ENCODE results near the gene SLC25A48.

SLC25A48 gene

DNA sequence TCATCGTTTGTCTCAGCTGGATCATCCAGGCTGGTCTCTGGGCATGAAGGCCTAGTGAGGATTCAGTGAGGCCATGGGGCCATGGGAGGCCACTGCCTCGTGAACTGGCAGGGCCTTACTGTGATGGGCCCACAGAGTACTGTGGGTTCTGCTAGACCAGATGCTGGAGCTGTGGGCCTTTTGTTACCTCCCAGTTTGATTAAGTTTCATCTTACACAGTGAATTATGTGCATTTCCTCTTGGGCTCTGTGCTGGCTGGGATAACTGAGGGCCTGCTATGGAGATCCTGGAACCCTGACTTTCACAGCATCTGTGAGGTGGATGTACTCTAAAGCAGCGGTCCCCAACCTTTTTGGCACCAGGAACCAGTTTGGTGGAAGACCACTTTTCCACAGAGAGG lies 19.7 kb upstream of the SLC25A48 start:
- peaks cover 0 to 3% (median 2%) of the 10 kb centered on the region in 5 experiments for H3K27me3 ChIP-seq (replicated peaks in 2 of 5; ENCODE audit: control insufficient read depth in 4 of 5, insufficient read depth in 5 of 5, low read length in 4 of 5)
- no peak overlapping the region for H3K4me3 ChIP-seq (ENCODE audit: control insufficient read depth in 1 of 7, extremely low read depth in 1 of 7, insufficient read depth in 4 of 7, low read depth in 2 of 7, low read length in 6 of 7)
- H3K36me3 ChIP-seq (ENCODE audit: control insufficient read depth in 4 of 4, insufficient read depth in 4 of 4, low read length in 3 of 4), result no peaks in the 10 kb centered on the region
- WGBS (ENCODE audit: insufficient coverage), result 100% methylated on average over 3 of the region's 3 CpGs
- no peaks in the 10 kb centered on the region for H3K9me3 ChIP-seq (ENCODE audit: control extremely low read depth in 1 of 5, control insufficient read depth in 4 of 5, insufficient read depth in 2 of 5, low read depth in 1 of 5, low read length in 4 of 5)
- no peak for DNase-seq
- CTCF ChIA-PET, result no interaction called here
- POLR2A ChIA-PET, result no interaction called here
- H3K27ac ChIP-seq (ENCODE audit: insufficient read depth in 1 of 2, low read depth in 1 of 2, low read length in 2 of 2, poor library complexity in 1 of 2, severe bottlenecking in 2 of 2), result no peak overlapping the region
- no peaks in the 10 kb centered on the region for H3K4me1 ChIP-seq (ENCODE audit: control extremely low read depth in 1 of 4, control insufficient read depth in 4 of 4, insufficient read depth in 4 of 4, low read length in 3 of 4)

DNA sequence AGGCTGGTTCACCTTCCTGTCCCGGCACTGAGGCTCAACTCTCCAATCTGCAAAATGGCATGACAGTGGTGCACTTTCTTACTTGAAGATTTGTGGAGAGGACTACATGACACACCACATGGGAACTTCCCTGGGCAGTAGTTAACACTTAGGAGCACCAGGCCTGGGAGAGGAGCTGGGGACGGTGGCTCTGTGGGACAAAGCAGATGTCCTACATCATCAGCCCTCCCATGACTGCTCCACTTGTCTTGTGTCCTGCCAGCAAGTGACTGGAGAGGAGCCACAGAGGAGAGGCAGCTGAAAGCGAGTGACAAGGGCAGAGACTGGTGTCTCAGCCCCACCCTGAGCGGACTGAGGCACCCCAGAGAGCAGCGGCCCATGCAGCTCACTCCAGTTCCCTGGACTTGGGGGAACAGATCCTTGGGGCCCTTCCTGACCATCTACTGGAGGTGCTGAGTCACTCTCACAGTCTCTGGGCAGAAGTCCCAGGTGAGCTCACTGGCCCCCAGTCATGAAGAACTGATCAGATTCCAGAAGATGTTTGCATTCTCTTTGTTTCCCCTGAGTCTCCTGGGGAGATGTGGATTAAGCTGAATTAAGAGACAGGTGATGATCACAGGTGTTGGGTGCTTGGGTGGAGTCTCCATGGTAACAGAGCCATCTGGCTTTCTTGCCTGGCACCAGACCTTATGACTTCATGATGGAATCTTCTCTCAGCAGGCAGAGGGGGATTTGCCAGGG lies 13.2 kb upstream of the SLC25A48 start:
- 88% methylated on average over 3 of the region's 5 CpGs for WGBS (ENCODE audit: insufficient coverage)
- H3K36me3 ChIP-seq (ENCODE audit: control insufficient read depth in 4 of 4, insufficient read depth in 4 of 4, low read length in 3 of 4), result no peaks in the 10 kb centered on the region

DNA sequence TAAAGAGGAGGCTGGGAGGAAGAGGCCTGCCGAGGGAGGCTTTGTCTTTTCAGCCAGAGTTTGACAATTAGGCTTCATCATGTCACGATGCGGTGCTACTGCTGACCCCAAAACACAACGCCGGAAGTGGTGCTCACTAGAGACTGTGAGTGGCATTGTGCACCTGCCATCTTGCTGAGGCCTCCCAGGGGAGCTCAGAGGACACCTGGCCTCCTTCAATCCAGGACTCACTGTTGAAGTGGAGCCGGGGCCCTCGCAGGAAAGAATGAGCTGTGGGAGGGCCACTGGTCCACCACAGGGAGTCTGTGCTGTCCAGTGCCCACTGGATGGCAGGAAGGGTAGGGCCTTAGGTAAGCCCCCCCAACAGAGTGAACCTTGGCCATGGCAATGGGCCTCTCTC lies 12.7 kb upstream of the SLC25A48 start:
- WGBS (ENCODE audit: insufficient coverage), result 92% methylated on average over 6 of the region's 7 CpGs
- POLR2A ChIA-PET, result no interaction called here
- H3K9me3 ChIP-seq (ENCODE audit: control extremely low read depth in 1 of 5, control insufficient read depth in 4 of 5, insufficient read depth in 2 of 5, low read depth in 1 of 5, low read length in 4 of 5), result no peaks in the 10 kb centered on the region
- CTCF ChIA-PET, result interaction anchor here (2.0 kb wide), 1 partner anchor 9 kb away, joined by 6 read pairs; no protein-coding TSS in a partner anchor
- H3K27me3 ChIP-seq (replicated peaks in 2 of 5; ENCODE audit: control insufficient read depth in 4 of 5, insufficient read depth in 5 of 5, low read length in 4 of 5), result peaks cover 0 to 6% (median 2%) of the 10 kb centered on the region in 5 experiments
- no peak overlapping the region for H3K27ac ChIP-seq (ENCODE audit: insufficient read depth in 1 of 2, low read depth in 1 of 2, low read length in 2 of 2, poor library complexity in 1 of 2, severe bottlenecking in 2 of 2)
- peaks cover 0 to 7% (median 2%) of the 10 kb centered on the region in 4 experiments for H3K4me1 ChIP-seq (ENCODE audit: control extremely low read depth in 1 of 4, control insufficient read depth in 4 of 4, insufficient read depth in 4 of 4, low read length in 3 of 4)
- H3K36me3 ChIP-seq (ENCODE audit: control insufficient read depth in 4 of 4, insufficient read depth in 4 of 4, low read length in 3 of 4), result no peaks in the 10 kb centered on the region
- H3K4me3 ChIP-seq (ENCODE audit: control insufficient read depth in 1 of 7, extremely low read depth in 1 of 7, insufficient read depth in 4 of 7, low read depth in 2 of 7, low read length in 6 of 7), result no peak overlapping the region
- DNase-seq, result no peak

More for the DNA sequence above, 13.2 kb upstream of the SLC25A48 start:
- Histone ChIP-seq H3K4me3 (ENCODE audit: control insufficient read depth in 1 of 7, extremely low read depth in 1 of 7, insufficient read depth in 4 of 7, low read depth in 2 of 7, low read length in 6 of 7) (no peak overlapping the region), H3K27me3 (replicated peaks in 2 of 5; ENCODE audit: control insufficient read depth in 4 of 5, insufficient read depth in 5 of 5, low read length in 4 of 5) (peaks cover 0 to 4% (median 2%) of the 10 kb centered on the region in 5 experiments), H3K27ac (ENCODE audit: insufficient read depth in 1 of 2, low read depth in 1 of 2, low read length in 2 of 2, poor library complexity in 1 of 2, severe bottlenecking in 2 of 2) (no peak overlapping the region), H3K4me1 (ENCODE audit: control extremely low read depth in 1 of 4, control insufficient read depth in 4 of 4, insufficient read depth in 4 of 4, low read length in 3 of 4) (peaks cover 0 to 7% (median 2%) of the 10 kb centered on the region in 4 experiments), H3K9me3 (ENCODE audit: control extremely low read depth in 1 of 5, control insufficient read depth in 4 of 5, insufficient read depth in 2 of 5, low read depth in 1 of 5, low read length in 4 of 5) (no peaks in the 10 kb centered on the region)
- POLR2A ChIA-PET, result no interaction called here
- CTCF ChIA-PET, result interaction anchor here (2.0 kb wide), 1 partner anchor 10 kb away, joined by 6 read pairs; no protein-coding TSS in a partner anchor
- no peak for DNase-seq

DNA sequence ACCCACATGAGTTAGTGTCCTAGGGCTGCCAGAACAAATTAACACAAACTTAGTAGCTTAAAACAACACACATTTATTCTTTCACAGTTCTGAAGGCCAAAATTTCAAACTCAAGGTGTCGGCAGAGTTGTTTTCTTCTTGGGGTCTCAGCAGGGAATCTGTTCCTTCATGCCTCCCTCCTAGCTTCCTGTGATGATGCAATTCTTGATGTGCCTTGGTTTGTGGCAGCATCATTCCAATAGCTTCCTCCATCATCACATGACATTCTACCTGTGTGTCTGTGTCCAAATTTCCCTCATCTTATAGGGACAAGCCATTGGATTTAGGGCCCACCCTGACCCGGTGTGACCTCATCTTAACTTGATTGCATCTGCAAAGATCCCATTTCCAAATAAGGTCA lies 12.2 kb upstream of the SLC25A48 start:
- WGBS (ENCODE audit: insufficient coverage), result 80% methylated on average over 2 of the region's 2 CpGs

DNA sequence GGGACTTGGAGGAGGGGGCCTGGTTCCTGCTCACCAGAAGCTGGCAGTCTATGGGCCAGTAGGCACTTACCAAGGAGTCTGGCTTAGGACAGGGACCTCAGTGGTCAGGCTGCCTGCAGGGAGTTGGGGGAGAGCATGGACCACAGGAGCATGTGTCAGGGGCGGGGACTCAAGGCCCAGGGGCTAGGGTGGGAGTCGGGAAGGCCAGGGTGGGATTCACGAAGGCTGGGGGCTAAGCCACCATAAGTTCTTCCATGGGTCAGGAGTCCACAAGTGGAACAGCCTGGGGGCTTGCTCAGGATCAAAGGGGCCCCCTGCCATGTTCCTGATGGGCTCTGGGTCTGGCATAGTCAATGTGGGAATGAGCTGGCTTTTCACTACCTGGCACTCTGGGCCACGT lies 11.5 kb upstream of the SLC25A48 start:
- 92% methylated on average over 4 of the region's 4 CpGs for WGBS (ENCODE audit: insufficient coverage)
- Histone ChIP-seq H3K4me3 (ENCODE audit: control insufficient read depth in 1 of 7, extremely low read depth in 1 of 7, insufficient read depth in 4 of 7, low read depth in 2 of 7, low read length in 6 of 7) (no peak overlapping the region), H3K27ac (ENCODE audit: insufficient read depth in 1 of 2, low read depth in 1 of 2, low read length in 2 of 2, poor library complexity in 1 of 2, severe bottlenecking in 2 of 2) (no peak overlapping the region), H3K27me3 (replicated peaks in 2 of 5; ENCODE audit: control insufficient read depth in 4 of 5, insufficient read depth in 5 of 5, low read length in 4 of 5) (peaks cover 0 to 4% (median 0%) of the 10 kb centered on the region in 5 experiments), H3K4me1 (ENCODE audit: control extremely low read depth in 1 of 4, control insufficient read depth in 4 of 4, insufficient read depth in 4 of 4, low read length in 3 of 4) (peaks cover 0 to 7% (median 2%) of the 10 kb centered on the region in 4 experiments), H3K9me3 (ENCODE audit: control extremely low read depth in 1 of 5, control insufficient read depth in 4 of 5, insufficient read depth in 2 of 5, low read depth in 1 of 5, low read length in 4 of 5) (no peaks in the 10 kb centered on the region), H3K36me3 (ENCODE audit: control insufficient read depth in 4 of 4, insufficient read depth in 4 of 4, low read length in 3 of 4) (no peaks in the 10 kb centered on the region)
- no peak for DNase-seq
- POLR2A ChIA-PET, result no interaction called here
- CTCF ChIA-PET, result interaction anchor here (1.3 to 1.6 kb wide), 2 partner anchors 12 to 256 kb away, joined by 3 to 4 read pairs; no protein-coding TSS in a partner anchor

More for the DNA sequence above, 12.2 kb upstream of the SLC25A48 start:
- Histone ChIP-seq H3K27me3 (replicated peaks in 2 of 5; ENCODE audit: control insufficient read depth in 4 of 5, insufficient read depth in 5 of 5, low read length in 4 of 5) (peaks cover 0 to 4% (median 2%) of the 10 kb centered on the region in 5 experiments), H3K27ac (ENCODE audit: insufficient read depth in 1 of 2, low read depth in 1 of 2, low read length in 2 of 2, poor library complexity in 1 of 2, severe bottlenecking in 2 of 2) (no peak overlapping the region), H3K4me1 (ENCODE audit: control extremely low read depth in 1 of 4, control insufficient read depth in 4 of 4, insufficient read depth in 4 of 4, low read length in 3 of 4) (peaks cover 0 to 7% (median 2%) of the 10 kb centered on the region in 4 experiments), H3K4me3 (ENCODE audit: control insufficient read depth in 1 of 7, extremely low read depth in 1 of 7, insufficient read depth in 4 of 7, low read depth in 2 of 7, low read length in 6 of 7) (no peak overlapping the region), H3K36me3 (ENCODE audit: control insufficient read depth in 4 of 4, insufficient read depth in 4 of 4, low read length in 3 of 4) (no peaks in the 10 kb centered on the region), H3K9me3 (ENCODE audit: control extremely low read depth in 1 of 5, control insufficient read depth in 4 of 5, insufficient read depth in 2 of 5, low read depth in 1 of 5, low read length in 4 of 5) (no peaks in the 10 kb centered on the region)
- POLR2A ChIA-PET, result no interaction called here
- CTCF ChIA-PET, result no interaction called here
- DNase-seq, result no peak

DNA sequence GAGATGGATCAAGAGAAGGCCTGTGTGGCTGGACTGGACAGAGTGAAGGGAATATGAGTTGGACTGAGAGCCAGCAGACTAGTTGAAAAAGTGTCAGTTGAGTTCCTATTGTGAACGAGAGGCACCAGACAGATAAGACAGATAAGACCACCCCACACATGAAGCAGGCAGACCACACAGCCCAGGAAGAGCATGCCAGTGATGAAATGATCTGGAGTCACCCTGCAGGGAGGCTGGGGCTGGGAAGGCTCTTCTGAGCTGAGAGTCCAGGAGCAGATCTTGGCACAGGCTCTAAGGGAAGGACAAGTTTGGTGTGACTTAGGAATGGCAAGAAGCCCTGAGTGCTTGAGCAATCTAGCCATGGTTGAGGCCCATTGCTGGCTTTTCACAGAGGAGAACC lies 10.6 kb upstream of the SLC25A48 start:
- H3K27ac ChIP-seq (ENCODE audit: insufficient read depth in 1 of 2, low read depth in 1 of 2, low read length in 2 of 2, poor library complexity in 1 of 2, severe bottlenecking in 2 of 2), result no peak overlapping the region
- H3K4me3 ChIP-seq (ENCODE audit: control insufficient read depth in 1 of 7, extremely low read depth in 1 of 7, insufficient read depth in 4 of 7, low read depth in 2 of 7, low read length in 6 of 7), result no peak overlapping the region
- peaks cover 0 to 5% (median 0%) of the 10 kb centered on the region in 5 experiments for H3K27me3 ChIP-seq (replicated peaks in 2 of 5; ENCODE audit: control insufficient read depth in 4 of 5, insufficient read depth in 5 of 5, low read length in 4 of 5)
- CTCF ChIA-PET, result interaction anchor here (1.3 to 1.6 kb wide), 2 partner anchors 11 to 257 kb away, joined by 3 to 4 read pairs; no protein-coding TSS in a partner anchor
- WGBS (ENCODE audit: insufficient coverage), result no CpG with 5 or more reads among the region's 1 CpG
- H3K36me3 ChIP-seq (ENCODE audit: control insufficient read depth in 4 of 4, insufficient read depth in 4 of 4, low read length in 3 of 4), result no peaks in the 10 kb centered on the region
- no peak for DNase-seq
- POLR2A ChIA-PET, result no interaction called here
- H3K9me3 ChIP-seq (ENCODE audit: control extremely low read depth in 1 of 5, control insufficient read depth in 4 of 5, insufficient read depth in 2 of 5, low read depth in 1 of 5, low read length in 4 of 5), result no peaks in the 10 kb centered on the region
- peaks cover 0 to 7% (median 2%) of the 10 kb centered on the region in 4 experiments for H3K4me1 ChIP-seq (ENCODE audit: control extremely low read depth in 1 of 4, control insufficient read depth in 4 of 4, insufficient read depth in 4 of 4, low read length in 3 of 4)

DNA sequence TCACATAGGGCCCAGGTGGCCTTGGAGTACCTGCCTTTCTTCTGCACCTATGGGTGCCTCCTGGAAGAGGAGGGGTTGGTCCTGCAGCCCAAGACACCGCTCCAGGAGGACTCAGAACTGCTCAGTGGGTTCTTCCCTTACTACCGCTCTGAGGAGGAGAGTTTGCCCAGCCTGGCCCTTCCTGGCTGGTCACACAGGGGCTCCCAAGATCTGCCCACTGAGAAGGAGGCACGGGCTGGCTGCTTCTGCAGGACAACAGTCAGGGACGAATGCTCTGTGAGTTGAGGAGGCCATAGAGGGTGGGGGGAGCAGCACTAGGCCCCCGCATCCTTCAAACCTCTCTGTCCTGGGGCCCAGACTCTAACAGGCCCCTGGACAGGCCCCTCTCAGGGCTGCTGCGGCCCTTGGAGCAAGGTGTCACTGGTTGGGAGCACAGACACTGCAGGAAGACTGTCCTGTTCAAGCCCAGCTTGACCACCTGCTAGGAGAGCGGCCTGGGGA lies 9.9 kb upstream of the SLC25A48 start:
- Histone ChIP-seq H3K27ac (ENCODE audit: insufficient read depth in 1 of 2, low read depth in 1 of 2, low read length in 2 of 2, poor library complexity in 1 of 2, severe bottlenecking in 2 of 2) (no peak overlapping the region), H3K27me3 (replicated peaks in 2 of 5; ENCODE audit: control insufficient read depth in 4 of 5, insufficient read depth in 5 of 5, low read length in 4 of 5) (peaks cover 0 to 6% (median 0%) of the 10 kb centered on the region in 5 experiments), H3K9me3 (ENCODE audit: control extremely low read depth in 1 of 5, control insufficient read depth in 4 of 5, insufficient read depth in 2 of 5, low read depth in 1 of 5, low read length in 4 of 5) (no peaks in the 10 kb centered on the region), H3K4me3 (ENCODE audit: control insufficient read depth in 1 of 7, extremely low read depth in 1 of 7, insufficient read depth in 4 of 7, low read depth in 2 of 7, low read length in 6 of 7) (no peak overlapping the region), H3K4me1 (ENCODE audit: control extremely low read depth in 1 of 4, control insufficient read depth in 4 of 4, insufficient read depth in 4 of 4, low read length in 3 of 4) (peaks cover 0 to 7% (median 2%) of the 10 kb centered on the region in 4 experiments), H3K36me3 (ENCODE audit: control insufficient read depth in 4 of 4, insufficient read depth in 4 of 4, low read length in 3 of 4) (no peaks in the 10 kb centered on the region)
- WGBS (ENCODE audit: insufficient coverage), result 69% methylated on average over 7 of the region's 7 CpGs
- no peak for DNase-seq
- POLR2A ChIA-PET, result no interaction called here
- CTCF ChIA-PET, result interaction anchor here (1.3 to 1.6 kb wide), 2 partner anchors 11 to 258 kb away, joined by 3 to 4 read pairs; no protein-coding TSS in a partner anchor

All from common myeloid progenitor, CD34-positive (primary cell).